Astrocyte (in vitro differentiated cells and primary cell): Measurements from ENCODE around the gene PPP1R2. TPM values are rescaled to one million over a fixed set of nuclear protein-coding genes. Genes with fewer than 3 reads are reported as not detected.

Experiments
- DNase-seq: peaks from one replicate; pipeline ENCODE4 v3.0.0-alpha.2; 2010; ENCODE audit warnings: low read depth
- FAIRE-seq: peaks from 2 replicates; lab custom pipeline; 2011; peaks lifted over from hg19 to GRCh38; lab: Jason Lieb, UNC
- H2AFZ ChIP-seq: 2 replicates; pipeline ENCODE4 v1.6.0; 2012; ENCODE audit warnings: low read depth, low read length, inconsistent platforms
- H3K27ac ChIP-seq: 2 replicates; pipeline ENCODE4 v1.5.1; 2011; ENCODE audit warnings: low read depth, low read length, inconsistent platforms
- H3K27me3 ChIP-seq: 2 replicates; pipeline ENCODE4 v1.6.0; 2011; ENCODE audit warnings: low read length, inconsistent platforms; ENCODE audit not compliant: insufficient read depth
- H3K36me3 ChIP-seq: 2 replicates; pipeline ENCODE4 v1.5.1; 2011; ENCODE audit warnings: low read length, inconsistent platforms; ENCODE audit not compliant: insufficient read depth
- H3K4me1 ChIP-seq: 2 replicates; pipeline ENCODE4 v1.5.1; 2011; ENCODE audit warnings: low read length, inconsistent platforms; ENCODE audit not compliant: insufficient read depth
- H3K4me2 ChIP-seq: 2 replicates; pipeline ENCODE4 v1.6.0; 2012; ENCODE audit warnings: low read length, inconsistent platforms
- H3K4me3 ChIP-seq: 2 replicates; pipeline ENCODE4 v1.5.1; 2011; ENCODE audit warnings: low read depth, mild to moderate bottlenecking, low read length, inconsistent platforms; ENCODE audit not compliant: insufficient read depth
- H3K79me2 ChIP-seq: 2 replicates; pipeline ENCODE4 v1.6.0; 2012; ENCODE audit warnings: mild to moderate bottlenecking, low read length, inconsistent platforms; ENCODE audit not compliant: insufficient read depth
- H3K9ac ChIP-seq: 2 replicates; pipeline ENCODE4 v1.6.0; 2012; ENCODE audit warnings: mild to moderate bottlenecking, low read length, inconsistent platforms
- H3K9me3 ChIP-seq: 2 replicates; pipeline ENCODE4 v1.5.1; 2012; ENCODE audit warnings: low read depth, mild to moderate bottlenecking, low read length, inconsistent platforms; ENCODE audit not compliant: insufficient read depth
- H4K20me1 ChIP-seq: 2 replicates; pipeline ENCODE4 v1.6.0; 2012; ENCODE audit warnings: low read length, inconsistent platforms; ENCODE audit not compliant: insufficient read depth
- H3K27ac Mint-ChIP-seq: one replicate; pipeline ENCODE4 v1.8.0; 2021; ENCODE audit warnings: mild to moderate bottlenecking, mixed read lengths; ENCODE audit not compliant: unreplicated experiment
- H3K27me3 Mint-ChIP-seq: one replicate; pipeline ENCODE4 v1.8.0; 2021; ENCODE audit warnings: low read depth, mixed read lengths; ENCODE audit not compliant: unreplicated experiment
- H3K36me3 Mint-ChIP-seq: one replicate; pipeline ENCODE4 v1.8.0; 2021; ENCODE audit warnings: low read depth, mixed read lengths; ENCODE audit not compliant: unreplicated experiment
- H3K4me1 Mint-ChIP-seq: one replicate; pipeline ENCODE4 v1.8.0; 2021; ENCODE audit warnings: low read depth, mixed read lengths; ENCODE audit not compliant: unreplicated experiment
- H3K4me3 Mint-ChIP-seq: one replicate; pipeline ENCODE4 v1.8.0; 2021; ENCODE audit warnings: mild to moderate bottlenecking, moderate library complexity, mixed read lengths; ENCODE audit not compliant: unreplicated experiment
- H3K9me3 Mint-ChIP-seq: one replicate; pipeline ENCODE4 v1.8.0; 2021; ENCODE audit warnings: mild to moderate bottlenecking, mixed read lengths; ENCODE audit not compliant: unreplicated experiment
- CTCF ChIP-seq: IDR thresholded peaks from 2 replicates; pipeline ENCODE4 v1.5.1; 2011; ENCODE audit warnings: low read depth, mild to moderate bottlenecking, inconsistent platforms, low read length, moderate library complexity; ENCODE audit not compliant: insufficient read depth
- EZH2 ChIP-seq: IDR thresholded peaks from 2 replicates; pipeline ENCODE4 v1.6.1; 2012; ENCODE audit warnings: mild to moderate bottlenecking, low read length, inconsistent platforms; ENCODE audit not compliant: insufficient read depth
- total RNA-seq: library from RNA; stranded (reverse); gene quantifications from 2 replicates; pipeline ENCODE4 v1.2.1, GENCODE V29; 2021

PPP1R2 gene
- total RNA-seq, 1 donor from 2014 or later, result 34.5 TPM

GRCh38 chr3:195556390-195556789 lies 13.3 kb upstream of the PPP1R2 start:
- no peaks in the 10 kb centered on the region for H3K4me1 Mint-ChIP-seq
- H3K36me3 Mint-ChIP-seq, result no peaks in the 10 kb centered on the region
- Histone ChIP-seq H3K9me3 (no peaks in the 10 kb centered on the region), H3K79me2 (no peaks in the 10 kb centered on the region), H2AFZ (no peak overlapping the region), H4K20me1 (no peaks in the 10 kb centered on the region), H3K4me2 (no peak overlapping the region), H3K27ac (no peak overlapping the region), H3K27me3 (peaks cover 11% of the 10 kb centered on the region), H3K36me3 (no peaks in the 10 kb centered on the region), H3K9ac (no peak overlapping the region), H3K4me3 (no peak overlapping the region), H3K4me1 (no peaks in the 10 kb centered on the region)
- H3K27ac Mint-ChIP-seq, result no peak overlapping the region
- H3K27me3 Mint-ChIP-seq, result peaks cover 8% of the 10 kb centered on the region
- H3K9me3 Mint-ChIP-seq, result no peaks in the 10 kb centered on the region
- TF ChIP-seq EZH2 (no peak), CTCF (no peak)
- H3K4me3 Mint-ChIP-seq, result no peak overlapping the region
- FAIRE-seq (no peak), DNase-seq (no peak)

- Mint-ChIP-seq H3K4me1 (peaks cover 3% of the 10 kb centered on the region), H3K27me3 (peaks cover 8% of the 10 kb centered on the region), H3K27ac (no peak overlapping the region), H3K9me3 (no peaks in the 10 kb centered on the region), H3K36me3 (no peaks in the 10 kb centered on the region), H3K4me3 (no peak overlapping the region)
- FAIRE-seq (no peak), DNase-seq (no peak)
- H4K20me1 ChIP-seq, result no peaks in the 10 kb centered on the region
- H3K27ac ChIP-seq, result no peak overlapping the region
- no peak overlapping the region for H3K4me3 ChIP-seq
- H3K36me3 ChIP-seq, result no peaks in the 10 kb centered on the region
- H2AFZ ChIP-seq, result no peak overlapping the region
- no peak overlapping the region for H3K9ac ChIP-seq
- H3K4me1 ChIP-seq, result no peaks in the 10 kb centered on the region
- no peaks in the 10 kb centered on the region for H3K9me3 ChIP-seq
- no peak overlapping the region for H3K4me2 ChIP-seq
- no peak for TF ChIP-seq EZH2
- no peak for TF ChIP-seq CTCF
- no peaks in the 10 kb centered on the region for H3K79me2 ChIP-seq
- H3K27me3 ChIP-seq, result peaks cover 11% of the 10 kb centered on the region
Observed at GRCh38 chr3:195555110-195555509, 12.0 kb upstream of the PPP1R2 start.

- H3K9ac ChIP-seq, result no peak overlapping the region
- peaks cover 9% of the 10 kb centered on the region for H3K27me3 ChIP-seq
- H3K9me3 Mint-ChIP-seq, result no peaks in the 10 kb centered on the region
- H3K36me3 ChIP-seq, result no peaks in the 10 kb centered on the region
- H3K9me3 ChIP-seq, result no peaks in the 10 kb centered on the region
- no peak overlapping the region for H3K27ac ChIP-seq
- peaks cover 3% of the 10 kb centered on the region for H3K4me1 Mint-ChIP-seq
- no peak overlapping the region for H2AFZ ChIP-seq
- no peak overlapping the region for H3K4me2 ChIP-seq
- no peaks in the 10 kb centered on the region for H3K4me1 ChIP-seq
- DNase-seq (no peak), FAIRE-seq (no peak)
- no peak overlapping the region for H3K27ac Mint-ChIP-seq
- no peak overlapping the region for H3K4me3 ChIP-seq
- H4K20me1 ChIP-seq, result no peaks in the 10 kb centered on the region
- H3K36me3 Mint-ChIP-seq, result no peaks in the 10 kb centered on the region
- no peak for TF ChIP-seq EZH2
- no peak for TF ChIP-seq CTCF
- H3K79me2 ChIP-seq, result no peaks in the 10 kb centered on the region
- peaks cover 8% of the 10 kb centered on the region for H3K27me3 Mint-ChIP-seq
- H3K4me3 Mint-ChIP-seq, result no peak overlapping the region
Observed at GRCh38 chr3:195554458-195554857, 11.3 kb upstream of the PPP1R2 start.
